Fibroblast of mammary gland (primary cell): Measurements from ENCODE around the gene WNT5B.

Source experiments
- DNase-seq: peaks from one replicate; pipeline ENCODE4 v3.0.0-alpha.2; 2010; ENCODE audit warnings: low read depth
- H3K4me3 ChIP-seq: 2 replicates; pipeline ENCODE4 v1.5.1; 2011; ENCODE audit warnings: low read depth, mild to moderate bottlenecking, low read length, moderate library complexity; ENCODE audit not compliant: control insufficient read depth
- TF ChIP-seq, protein P1 (sequence below): conservative IDR thresholded peaks from 2 replicates; pipeline ENCODE4 v1.5.1; 2011; ENCODE audit warnings: low read depth, low read length, inconsistent platforms; ENCODE audit not compliant: control insufficient read depth, insufficient read depth

WNT5B gene

DNA sequence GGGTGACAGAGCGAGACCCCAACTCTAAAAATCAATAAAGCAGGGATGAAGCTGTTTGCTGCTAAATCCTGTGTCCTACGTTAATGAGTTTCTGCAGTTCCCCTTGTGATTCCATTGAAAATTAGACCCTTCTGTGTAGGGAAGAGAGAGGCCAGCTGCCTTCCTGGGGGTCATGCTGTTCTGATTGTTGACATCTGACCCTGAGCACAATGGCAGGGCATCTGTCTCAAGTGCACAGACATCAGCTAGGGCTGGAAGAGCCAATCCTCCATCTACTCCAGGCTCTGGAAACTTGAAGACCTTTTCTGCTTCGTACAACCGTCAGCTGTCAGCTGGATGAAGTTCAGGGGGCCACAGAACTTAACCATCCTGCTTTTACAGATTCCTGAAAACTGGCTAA, 44.7 kb upstream of the WNT5B start:
- no peak for DNase-seq
- H3K4me3 ChIP-seq: no peak overlapping the region
- TF ChIP-seq, protein P1, sequence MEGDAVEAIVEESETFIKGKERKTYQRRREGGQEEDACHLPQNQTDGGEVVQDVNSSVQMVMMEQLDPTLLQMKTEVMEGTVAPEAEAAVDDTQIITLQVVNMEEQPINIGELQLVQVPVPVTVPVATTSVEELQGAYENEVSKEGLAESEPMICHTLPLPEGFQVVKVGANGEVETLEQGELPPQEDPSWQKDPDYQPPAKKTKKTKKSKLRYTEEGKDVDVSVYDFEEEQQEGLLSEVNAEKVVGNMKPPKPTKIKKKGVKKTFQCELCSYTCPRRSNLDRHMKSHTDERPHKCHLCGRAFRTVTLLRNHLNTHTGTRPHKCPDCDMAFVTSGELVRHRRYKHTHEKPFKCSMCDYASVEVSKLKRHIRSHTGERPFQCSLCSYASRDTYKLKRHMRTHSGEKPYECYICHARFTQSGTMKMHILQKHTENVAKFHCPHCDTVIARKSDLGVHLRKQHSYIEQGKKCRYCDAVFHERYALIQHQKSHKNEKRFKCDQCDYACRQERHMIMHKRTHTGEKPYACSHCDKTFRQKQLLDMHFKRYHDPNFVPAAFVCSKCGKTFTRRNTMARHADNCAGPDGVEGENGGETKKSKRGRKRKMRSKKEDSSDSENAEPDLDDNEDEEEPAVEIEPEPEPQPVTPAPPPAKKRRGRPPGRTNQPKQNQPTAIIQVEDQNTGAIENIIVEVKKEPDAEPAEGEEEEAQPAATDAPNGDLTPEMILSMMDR: no peak

- TF ChIP-seq, protein P1: no peak
- DNase-seq: no peak
- no peak overlapping the region for H3K4me3 ChIP-seq
Observed at GRCh38 chr12:1587927-1588574, 41.0 kb upstream of the WNT5B start.

DNA sequence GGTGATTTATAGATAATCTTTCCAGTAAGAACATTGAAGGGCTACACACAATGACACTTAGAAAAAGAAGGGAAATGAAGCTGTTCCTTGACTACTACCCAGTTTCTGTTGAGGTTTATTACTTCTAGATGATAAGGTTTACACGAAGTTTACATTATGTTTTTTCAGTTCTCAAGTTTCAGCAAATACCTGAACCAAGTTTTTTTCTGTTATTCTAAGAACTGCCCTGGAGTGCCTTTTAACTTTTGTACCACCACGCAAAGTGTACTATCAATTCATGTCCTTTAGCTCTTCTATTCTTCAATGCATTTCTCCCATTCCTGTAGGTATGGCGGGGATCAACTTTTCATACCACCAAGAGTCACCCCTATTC, 40.5 kb upstream of the WNT5B start:
- no peak overlapping the region for H3K4me3 ChIP-seq
- TF ChIP-seq, protein P1: no peak
- DNase-seq: no peak

GRCh38 chr12:1590221-1590979, 38.6 kb upstream of the WNT5B start:
- H3K4me3 ChIP-seq: peak overlapping the region; percentile 37
- TF ChIP-seq, protein P1: no peak
- peak; percentile 62 for DNase-seq

DNA sequence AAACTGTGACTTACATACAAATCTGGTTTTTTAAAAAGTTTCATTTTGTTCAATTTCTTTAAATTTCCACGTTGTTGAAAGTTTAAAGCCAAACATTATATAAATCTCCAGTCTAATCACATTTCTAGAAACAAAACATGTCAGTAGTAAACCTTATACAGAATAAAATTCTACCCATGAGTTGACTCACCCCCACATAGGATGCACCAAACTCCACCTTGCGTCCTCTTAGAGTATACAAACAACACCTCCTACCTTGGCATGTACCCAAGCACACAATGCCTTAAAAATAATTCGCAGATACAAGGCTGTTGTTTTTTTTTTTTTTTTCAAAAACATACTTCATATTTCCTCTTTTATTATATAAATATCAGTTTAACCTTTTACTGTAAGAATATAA, 38.0 kb upstream of the WNT5B start:
- DNase-seq: peak; percentile 73
- peak overlapping the region; percentile 64 for H3K4me3 ChIP-seq
- TF ChIP-seq, protein P1: peak; percentile 35

GRCh38 chr12:1591543-1591942, 37.5 kb upstream of the WNT5B start:
- no peak for DNase-seq
- H3K4me3 ChIP-seq: peak overlapping the region; percentile 64
- TF ChIP-seq, protein P1: no peak
